ENCODE results near the gene CGN. TPM values are rescaled to one million over a fixed set of nuclear protein-coding genes. Genes with fewer than 3 reads are reported as not detected.

CGN gene
- polyA plus RNA-seq, 1 donor from 2014 or later: 4.4 TPM

DNA sequence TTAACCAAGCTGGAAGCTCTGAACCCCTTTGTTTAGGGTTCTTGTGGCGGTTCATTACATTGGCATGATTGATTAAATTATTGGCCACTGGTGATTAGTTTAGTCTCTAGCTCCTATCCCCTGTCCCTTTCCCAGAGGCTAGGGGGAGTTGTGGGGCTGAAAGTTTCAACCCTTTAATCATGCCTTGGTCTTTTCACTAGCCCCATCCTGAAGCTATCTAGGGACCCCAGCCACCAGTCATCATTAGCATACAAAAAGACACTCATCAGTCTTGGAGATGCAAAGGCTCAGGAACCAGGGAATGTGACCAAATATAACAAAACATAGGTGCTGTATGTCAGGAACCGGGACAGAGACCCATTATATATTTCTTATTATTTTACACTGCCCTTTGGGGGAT is 66.0 kb downstream of the CGN start:
- Histone ChIP-seq H3F3A (ENCODE audit: insufficient read depth, low read length, poor library complexity, severe bottlenecking) (no peaks in the 10 kb centered on the region), H3K36me3 (ENCODE audit: insufficient read depth, low read length) (peaks cover 14% of the 10 kb centered on the region), H3K4me2 (ENCODE audit: low read length) (no peak overlapping the region), H3K27me3 (ENCODE audit: insufficient read depth, low read depth, low read length) (no peaks in the 10 kb centered on the region), H3K9me2 (ENCODE audit: insufficient read depth, low read length) (no peaks in the 10 kb centered on the region), H4K20me1 (ENCODE audit: insufficient read depth) (no peaks in the 10 kb centered on the region), H3K9ac (ENCODE audit: low read length) (no peak overlapping the region), H3K79me2 (replicated peaks; ENCODE audit: insufficient read depth, low read length) (no peaks in the 10 kb centered on the region), H3K9me3 (ENCODE audit: low read length) (no peaks in the 10 kb centered on the region), H3K4me3 (ENCODE audit: low read length) (no peak overlapping the region), H2AFZ (ENCODE audit: low read depth, low read length) (no peak overlapping the region), H3K27ac (ENCODE audit: low read length) (no peak overlapping the region)
- TF ChIP-seq, protein P1, sequence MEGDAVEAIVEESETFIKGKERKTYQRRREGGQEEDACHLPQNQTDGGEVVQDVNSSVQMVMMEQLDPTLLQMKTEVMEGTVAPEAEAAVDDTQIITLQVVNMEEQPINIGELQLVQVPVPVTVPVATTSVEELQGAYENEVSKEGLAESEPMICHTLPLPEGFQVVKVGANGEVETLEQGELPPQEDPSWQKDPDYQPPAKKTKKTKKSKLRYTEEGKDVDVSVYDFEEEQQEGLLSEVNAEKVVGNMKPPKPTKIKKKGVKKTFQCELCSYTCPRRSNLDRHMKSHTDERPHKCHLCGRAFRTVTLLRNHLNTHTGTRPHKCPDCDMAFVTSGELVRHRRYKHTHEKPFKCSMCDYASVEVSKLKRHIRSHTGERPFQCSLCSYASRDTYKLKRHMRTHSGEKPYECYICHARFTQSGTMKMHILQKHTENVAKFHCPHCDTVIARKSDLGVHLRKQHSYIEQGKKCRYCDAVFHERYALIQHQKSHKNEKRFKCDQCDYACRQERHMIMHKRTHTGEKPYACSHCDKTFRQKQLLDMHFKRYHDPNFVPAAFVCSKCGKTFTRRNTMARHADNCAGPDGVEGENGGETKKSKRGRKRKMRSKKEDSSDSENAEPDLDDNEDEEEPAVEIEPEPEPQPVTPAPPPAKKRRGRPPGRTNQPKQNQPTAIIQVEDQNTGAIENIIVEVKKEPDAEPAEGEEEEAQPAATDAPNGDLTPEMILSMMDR (IDR thresholded peaks at IDR 0.05; ENCODE audit: poor library complexity, severe bottlenecking): no peak
- TF ChIP-seq EZH2 (IDR thresholded peaks at IDR 0.05; ENCODE audit: borderline replicate concordance, insufficient read depth, low read length, poor library complexity, severe bottlenecking): no peak
- TF ChIP-seq MXI1 (conservative IDR thresholded peaks at IDR 0.05; ENCODE audit: poor library complexity, severe bottlenecking): no peak
- TF ChIP-seq SMC3 (conservative IDR thresholded peaks at IDR 0.05; ENCODE audit: poor library complexity): no peak
- no peak for TF ChIP-seq TAF1 (IDR thresholded peaks at IDR 0.05; ENCODE audit: low read depth)
- TF ChIP-seq RAD21 (conservative IDR thresholded peaks at IDR 0.05): no peak
- no peak for TF ChIP-seq POLR2AphosphoS5 (IDR thresholded peaks at IDR 0.05)
- no peak for TF ChIP-seq EP300 (conservative IDR thresholded peaks at IDR 0.05; ENCODE audit: poor library complexity, severe bottlenecking)
- TF ChIP-seq, protein P2, sequence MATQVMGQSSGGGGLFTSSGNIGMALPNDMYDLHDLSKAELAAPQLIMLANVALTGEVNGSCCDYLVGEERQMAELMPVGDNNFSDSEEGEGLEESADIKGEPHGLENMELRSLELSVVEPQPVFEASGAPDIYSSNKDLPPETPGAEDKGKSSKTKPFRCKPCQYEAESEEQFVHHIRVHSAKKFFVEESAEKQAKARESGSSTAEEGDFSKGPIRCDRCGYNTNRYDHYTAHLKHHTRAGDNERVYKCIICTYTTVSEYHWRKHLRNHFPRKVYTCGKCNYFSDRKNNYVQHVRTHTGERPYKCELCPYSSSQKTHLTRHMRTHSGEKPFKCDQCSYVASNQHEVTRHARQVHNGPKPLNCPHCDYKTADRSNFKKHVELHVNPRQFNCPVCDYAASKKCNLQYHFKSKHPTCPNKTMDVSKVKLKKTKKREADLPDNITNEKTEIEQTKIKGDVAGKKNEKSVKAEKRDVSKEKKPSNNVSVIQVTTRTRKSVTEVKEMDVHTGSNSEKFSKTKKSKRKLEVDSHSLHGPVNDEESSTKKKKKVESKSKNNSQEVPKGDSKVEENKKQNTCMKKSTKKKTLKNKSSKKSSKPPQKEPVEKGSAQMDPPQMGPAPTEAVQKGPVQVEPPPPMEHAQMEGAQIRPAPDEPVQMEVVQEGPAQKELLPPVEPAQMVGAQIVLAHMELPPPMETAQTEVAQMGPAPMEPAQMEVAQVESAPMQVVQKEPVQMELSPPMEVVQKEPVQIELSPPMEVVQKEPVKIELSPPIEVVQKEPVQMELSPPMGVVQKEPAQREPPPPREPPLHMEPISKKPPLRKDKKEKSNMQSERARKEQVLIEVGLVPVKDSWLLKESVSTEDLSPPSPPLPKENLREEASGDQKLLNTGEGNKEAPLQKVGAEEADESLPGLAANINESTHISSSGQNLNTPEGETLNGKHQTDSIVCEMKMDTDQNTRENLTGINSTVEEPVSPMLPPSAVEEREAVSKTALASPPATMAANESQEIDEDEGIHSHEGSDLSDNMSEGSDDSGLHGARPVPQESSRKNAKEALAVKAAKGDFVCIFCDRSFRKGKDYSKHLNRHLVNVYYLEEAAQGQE (IDR thresholded peaks at IDR 0.05; ENCODE audit: borderline replicate concordance): no peak

DNA sequence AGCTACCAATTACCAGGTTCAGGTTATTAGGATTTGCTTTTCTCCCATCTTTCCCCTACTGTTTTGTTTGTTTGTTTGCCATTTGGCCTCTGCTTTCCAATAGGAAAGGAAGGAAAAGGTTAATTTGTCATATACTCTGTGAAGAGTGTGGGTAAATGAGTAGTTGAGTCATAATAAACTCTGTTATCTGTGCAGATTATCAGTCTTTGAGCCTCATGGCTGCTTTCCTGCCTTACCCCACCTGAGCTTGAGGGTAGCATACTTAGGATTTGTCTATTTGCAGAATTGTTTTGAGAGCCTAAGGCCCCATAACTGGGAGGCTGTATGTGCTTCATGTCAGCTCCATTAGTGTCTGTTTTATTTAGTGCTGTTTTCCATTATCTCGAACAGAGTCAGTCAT is 67.8 kb downstream of the CGN start:
- H3K27ac ChIP-seq (ENCODE audit: low read length): no peak overlapping the region
- no peak overlapping the region for H3K4me3 ChIP-seq (ENCODE audit: low read length)
- no peaks in the 10 kb centered on the region for H3K9me2 ChIP-seq (ENCODE audit: insufficient read depth, low read length)
- TF ChIP-seq, protein P1 (IDR thresholded peaks at IDR 0.05; ENCODE audit: poor library complexity, severe bottlenecking): no peak
- TF ChIP-seq POLR2AphosphoS5 (IDR thresholded peaks at IDR 0.05) (no peak), EP300 (conservative IDR thresholded peaks at IDR 0.05; ENCODE audit: poor library complexity, severe bottlenecking) (no peak), RAD21 (conservative IDR thresholded peaks at IDR 0.05) (no peak), SMC3 (conservative IDR thresholded peaks at IDR 0.05; ENCODE audit: poor library complexity) (no peak), TAF1 (IDR thresholded peaks at IDR 0.05; ENCODE audit: low read depth) (no peak), EZH2 (IDR thresholded peaks at IDR 0.05; ENCODE audit: borderline replicate concordance, insufficient read depth, low read length, poor library complexity, severe bottlenecking) (no peak), MXI1 (conservative IDR thresholded peaks at IDR 0.05; ENCODE audit: poor library complexity, severe bottlenecking) (no peak)
- H4K20me1 ChIP-seq (ENCODE audit: insufficient read depth): no peaks in the 10 kb centered on the region
- no peak overlapping the region for H2AFZ ChIP-seq (ENCODE audit: low read depth, low read length)
- H3K4me2 ChIP-seq (ENCODE audit: low read length): no peak overlapping the region
- peaks cover 16% of the 10 kb centered on the region for H3K36me3 ChIP-seq (ENCODE audit: insufficient read depth, low read length)
- H3K9ac ChIP-seq (ENCODE audit: low read length): no peak overlapping the region
- H3K9me3 ChIP-seq (ENCODE audit: low read length): no peaks in the 10 kb centered on the region
- no peaks in the 10 kb centered on the region for H3F3A ChIP-seq (ENCODE audit: insufficient read depth, low read length, poor library complexity, severe bottlenecking)
- no peaks in the 10 kb centered on the region for H3K27me3 ChIP-seq (ENCODE audit: insufficient read depth, low read depth, low read length)
- H3K79me2 ChIP-seq (replicated peaks; ENCODE audit: insufficient read depth, low read length): no peaks in the 10 kb centered on the region

Data from neural cell (in vitro differentiated cells).